HG03064 (cell line): ENCODE measurements around the gene CAB39L.

Experiments used
- ATAC-seq: cut with Tn5 transposase; IDR thresholded peaks from one replicate; pipeline ENCODE4 v1.9.1; 2021; ENCODE audit warnings: low read depth; ENCODE audit not compliant: unreplicated experiment

The CAB39L gene

GRCh38 chr13:49443357-49443703, 534 bp downstream of the CAB39L start:
- no peak for ATAC-seq

- ATAC-seq, result no peak
Observed at GRCh38 chr13:49441846-49442245, 2.0 kb downstream of the CAB39L start.

GRCh38 chr13:49441312-49441711, 2.6 kb downstream of the CAB39L start:
- no peak for ATAC-seq

GRCh38 chr13:49439609-49440008, 4.3 kb downstream of the CAB39L start:
- no peak for ATAC-seq

- no peak for ATAC-seq
Observed at GRCh38 chr13:49437705-49438104, 6.2 kb downstream of the CAB39L start.

GRCh38 chr13:49436890-49437289, 7.0 kb downstream of the CAB39L start:
- ATAC-seq, result no peak

- ATAC-seq, result no peak
Observed at GRCh38 chr13:49435992-49436391, 7.9 kb downstream of the CAB39L start.

GRCh38 chr13:49429121-49429520, 14.7 kb downstream of the CAB39L start:
- ATAC-seq, result no peak

- ATAC-seq, result no peak
Observed at GRCh38 chr13:49428041-49428763, 15.7 kb downstream of the CAB39L start.

GRCh38 chr13:49424011-49424560, 19.8 kb downstream of the CAB39L start:
- ATAC-seq, result no peak

GRCh38 chr13:49421391-49421790, 22.5 kb downstream of the CAB39L start:
- ATAC-seq, result no peak

GRCh38 chr13:49419276-49419675, 24.6 kb downstream of the CAB39L start:
- no peak for ATAC-seq

GRCh38 chr13:49418206-49418605, 25.7 kb downstream of the CAB39L start:
- ATAC-seq, result no peak

- no peak for ATAC-seq
Observed at GRCh38 chr13:49417161-49417560, 26.7 kb downstream of the CAB39L start.

- ATAC-seq, result no peak
Observed at GRCh38 chr13:49412749-49413148, 31.1 kb downstream of the CAB39L start.

GRCh38 chr13:49411353-49411752, 32.5 kb downstream of the CAB39L start:
- no peak for ATAC-seq

GRCh38 chr13:49410477-49410876, 33.4 kb downstream of the CAB39L start:
- no peak for ATAC-seq

- no peak for ATAC-seq
Observed at GRCh38 chr13:49410006-49410405, 33.9 kb downstream of the CAB39L start.

- no peak for ATAC-seq
Observed at GRCh38 chr13:49409008-49409407, 34.9 kb downstream of the CAB39L start.

- ATAC-seq, result no peak
Observed at GRCh38 chr13:49407936-49408335, 35.9 kb downstream of the CAB39L start.

- ATAC-seq, result no peak
Observed at GRCh38 chr13:49407068-49407467, 36.8 kb downstream of the CAB39L start.

- no peak for ATAC-seq
Observed at GRCh38 chr13:49404703-49405020, 39.2 kb downstream of the CAB39L start.
